Neural progenitor cell (in vitro differentiated cells): ENCODE measurements around the gene RTN4IP1.

Source experiments
- EZH2 ChIP-seq: fragments of 200-600 bp; sonication (generic); IDR thresholded peaks from 2 replicates; pipeline ENCODE4 v1.6.1; 2017; ENCODE audit warnings: antibody characterized with exemption, mild to moderate bottlenecking, moderate library complexity
- TF ChIP-seq, protein P1 (sequence below): fragments of 200-600 bp; sonication (generic); IDR thresholded peaks from 2 replicates; pipeline ENCODE4 v1.5.1; 2017; ENCODE audit warnings: antibody characterized with exemption, mild to moderate bottlenecking

DNA sequence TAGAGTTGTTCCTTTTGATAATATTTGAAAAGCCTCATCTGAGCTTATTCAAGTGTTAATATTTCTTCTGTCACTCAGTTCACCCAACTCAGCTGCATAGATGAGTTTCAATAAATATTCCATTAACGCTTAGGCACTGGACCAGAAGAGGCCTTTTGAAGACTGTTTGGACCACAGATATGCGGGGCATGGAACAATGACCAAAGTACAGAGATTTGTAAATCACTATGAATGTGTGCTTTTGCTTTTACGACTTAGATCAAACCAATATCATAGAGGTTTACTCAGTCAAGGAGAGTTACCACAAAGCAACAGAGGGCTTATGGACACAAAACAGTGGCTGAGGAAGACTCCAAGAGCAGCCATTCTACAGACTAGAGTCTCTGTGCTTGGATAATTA is 99.9 kb downstream of the RTN4IP1 start:
- TF ChIP-seq, protein P1, sequence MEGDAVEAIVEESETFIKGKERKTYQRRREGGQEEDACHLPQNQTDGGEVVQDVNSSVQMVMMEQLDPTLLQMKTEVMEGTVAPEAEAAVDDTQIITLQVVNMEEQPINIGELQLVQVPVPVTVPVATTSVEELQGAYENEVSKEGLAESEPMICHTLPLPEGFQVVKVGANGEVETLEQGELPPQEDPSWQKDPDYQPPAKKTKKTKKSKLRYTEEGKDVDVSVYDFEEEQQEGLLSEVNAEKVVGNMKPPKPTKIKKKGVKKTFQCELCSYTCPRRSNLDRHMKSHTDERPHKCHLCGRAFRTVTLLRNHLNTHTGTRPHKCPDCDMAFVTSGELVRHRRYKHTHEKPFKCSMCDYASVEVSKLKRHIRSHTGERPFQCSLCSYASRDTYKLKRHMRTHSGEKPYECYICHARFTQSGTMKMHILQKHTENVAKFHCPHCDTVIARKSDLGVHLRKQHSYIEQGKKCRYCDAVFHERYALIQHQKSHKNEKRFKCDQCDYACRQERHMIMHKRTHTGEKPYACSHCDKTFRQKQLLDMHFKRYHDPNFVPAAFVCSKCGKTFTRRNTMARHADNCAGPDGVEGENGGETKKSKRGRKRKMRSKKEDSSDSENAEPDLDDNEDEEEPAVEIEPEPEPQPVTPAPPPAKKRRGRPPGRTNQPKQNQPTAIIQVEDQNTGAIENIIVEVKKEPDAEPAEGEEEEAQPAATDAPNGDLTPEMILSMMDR = no peak
- no peak for TF ChIP-seq EZH2
